ENCODE data around the gene CLCNKB. TPM values are rescaled to one million over a fixed set of nuclear protein-coding genes. Genes with fewer than 3 reads are reported as not detected.

The CLCNKB gene
- total RNA-seq, 1 donor from 2014 or later: 0.64 TPM

- H3K4me3 Mint-ChIP-seq (ENCODE audit: unreplicated experiment): no peak overlapping the region
- Histone ChIP-seq H3K4me1 (ENCODE audit: insufficient read depth, low read length) (no peaks in the 10 kb centered on the region), H2AFZ (ENCODE audit: low read depth, low read length) (no peak overlapping the region), H3K4me2 (ENCODE audit: low read length) (no peak overlapping the region), H3K79me2 (ENCODE audit: insufficient read depth, low read length) (no peaks in the 10 kb centered on the region), H3K36me3 (ENCODE audit: insufficient read depth, low read length) (no peaks in the 10 kb centered on the region), H3K4me3 (ENCODE audit: insufficient read depth, low read depth, low read length) (no peak overlapping the region), H3K27ac (ENCODE audit: low read depth, low read length) (no peak overlapping the region), H3K9ac (ENCODE audit: low read length) (no peak overlapping the region), H3K27me3 (ENCODE audit: insufficient read depth, low read length) (peaks cover 4% of the 10 kb centered on the region), H4K20me1 (ENCODE audit: insufficient read depth, low read length) (no peaks in the 10 kb centered on the region), H3K9me3 (ENCODE audit: insufficient read depth, low read depth, low read length) (no peaks in the 10 kb centered on the region)
- peaks cover 2% of the 10 kb centered on the region for H3K36me3 Mint-ChIP-seq (ENCODE audit: low read depth, unreplicated experiment)
- H3K4me1 Mint-ChIP-seq (ENCODE audit: low read depth, unreplicated experiment): peaks cover 6% of the 10 kb centered on the region
- H3K27me3 Mint-ChIP-seq (ENCODE audit: low read depth, unreplicated experiment): peaks cover 52% of the 10 kb centered on the region
- no peak for TF ChIP-seq CTCF (IDR thresholded peaks at IDR 0.05; ENCODE audit: insufficient read depth, low read depth, low read length)
- no peak for TF ChIP-seq EZH2 (IDR thresholded peaks at IDR 0.05; ENCODE audit: insufficient read depth, low read length)
- no peaks in the 10 kb centered on the region for H3K9me3 Mint-ChIP-seq (ENCODE audit: unreplicated experiment)
- no peak overlapping the region for H3K27ac Mint-ChIP-seq (ENCODE audit: unreplicated experiment)
- no peak for FAIRE-seq
- no peak for DNase-seq (ENCODE audit: low read depth)
Observed at GRCh38 chr1:16065269-16065576, 21.6 kb downstream of the CLCNKB start.

GRCh38 chr1:16066245-16066644 lies 22.7 kb downstream of the CLCNKB start:
- FAIRE-seq (no peak), DNase-seq (ENCODE audit: low read depth) (no peak)
- TF ChIP-seq EZH2 (IDR thresholded peaks at IDR 0.05; ENCODE audit: insufficient read depth, low read length) (no peak), CTCF (IDR thresholded peaks at IDR 0.05; ENCODE audit: insufficient read depth, low read depth, low read length) (no peak)
- Histone ChIP-seq H3K9me3 (ENCODE audit: insufficient read depth, low read depth, low read length) (no peaks in the 10 kb centered on the region), H4K20me1 (ENCODE audit: insufficient read depth, low read length) (no peaks in the 10 kb centered on the region), H3K4me2 (ENCODE audit: low read length) (no peak overlapping the region), H3K4me3 (ENCODE audit: insufficient read depth, low read depth, low read length) (no peak overlapping the region), H3K36me3 (ENCODE audit: insufficient read depth, low read length) (no peaks in the 10 kb centered on the region), H3K9ac (ENCODE audit: low read length) (no peak overlapping the region), H3K27me3 (ENCODE audit: insufficient read depth, low read length) (peaks cover 4% of the 10 kb centered on the region), H3K79me2 (ENCODE audit: insufficient read depth, low read length) (no peaks in the 10 kb centered on the region), H3K4me1 (ENCODE audit: insufficient read depth, low read length) (no peaks in the 10 kb centered on the region), H2AFZ (ENCODE audit: low read depth, low read length) (no peak overlapping the region), H3K27ac (ENCODE audit: low read depth, low read length) (no peak overlapping the region)
- no peaks in the 10 kb centered on the region for H3K36me3 Mint-ChIP-seq (ENCODE audit: low read depth, unreplicated experiment)
- no peak overlapping the region for H3K27ac Mint-ChIP-seq (ENCODE audit: unreplicated experiment)
- H3K27me3 Mint-ChIP-seq (ENCODE audit: low read depth, unreplicated experiment): peaks cover 44% of the 10 kb centered on the region
- no peaks in the 10 kb centered on the region for H3K9me3 Mint-ChIP-seq (ENCODE audit: unreplicated experiment)
- H3K4me3 Mint-ChIP-seq (ENCODE audit: unreplicated experiment): no peak overlapping the region
- H3K4me1 Mint-ChIP-seq (ENCODE audit: low read depth, unreplicated experiment): peaks cover 6% of the 10 kb centered on the region

DNA sequence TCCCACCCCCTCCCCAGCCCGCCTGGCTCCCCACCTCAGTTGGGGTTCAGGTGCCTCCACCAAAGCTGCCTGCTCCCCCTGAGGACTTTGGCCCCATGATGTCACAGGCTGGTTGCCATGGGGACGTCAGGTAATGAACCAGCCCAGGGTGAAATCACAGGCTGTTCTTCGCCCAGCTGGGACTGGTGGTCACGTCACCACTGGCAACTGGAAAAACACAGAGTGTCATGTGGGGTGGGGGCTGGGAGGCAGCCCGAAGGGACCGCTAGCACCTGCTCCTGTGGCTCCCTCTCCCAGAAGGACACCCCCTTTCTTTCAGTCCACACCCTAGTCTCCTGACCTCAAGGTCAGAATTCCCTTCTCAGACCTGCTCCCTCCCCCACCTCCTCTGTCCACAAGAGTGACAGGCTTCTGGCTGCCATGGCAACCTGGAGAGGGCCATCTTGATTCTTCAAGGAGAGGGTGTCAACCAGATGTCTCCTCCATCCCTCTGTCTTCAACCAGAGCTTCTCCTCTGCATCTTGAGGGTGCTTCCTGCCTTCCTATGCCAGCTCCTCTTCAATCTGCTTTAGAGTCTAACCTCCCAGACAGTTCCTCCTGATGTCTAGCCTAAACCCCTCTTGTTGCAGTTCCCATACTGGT lies 23.7 kb downstream of the CLCNKB start:
- H4K20me1 ChIP-seq (ENCODE audit: insufficient read depth, low read length): no peaks in the 10 kb centered on the region
- H3K4me2 ChIP-seq (ENCODE audit: low read length): no peak overlapping the region
- H3K36me3 ChIP-seq (ENCODE audit: insufficient read depth, low read length): no peaks in the 10 kb centered on the region
- no peak overlapping the region for H3K4me3 ChIP-seq (ENCODE audit: insufficient read depth, low read depth, low read length)
- no peak overlapping the region for H2AFZ ChIP-seq (ENCODE audit: low read depth, low read length)
- DNase-seq (ENCODE audit: low read depth) (no peak), FAIRE-seq (no peak)
- no peaks in the 10 kb centered on the region for H3K9me3 Mint-ChIP-seq (ENCODE audit: unreplicated experiment)
- H3K4me1 Mint-ChIP-seq (ENCODE audit: low read depth, unreplicated experiment): peaks cover 6% of the 10 kb centered on the region
- H3K27me3 ChIP-seq (ENCODE audit: insufficient read depth, low read length): peaks cover 4% of the 10 kb centered on the region
- no peaks in the 10 kb centered on the region for H3K9me3 ChIP-seq (ENCODE audit: insufficient read depth, low read depth, low read length)
- H3K79me2 ChIP-seq (ENCODE audit: insufficient read depth, low read length): no peaks in the 10 kb centered on the region
- no peak overlapping the region for H3K4me3 Mint-ChIP-seq (ENCODE audit: unreplicated experiment)
- H3K9ac ChIP-seq (ENCODE audit: low read length): no peak overlapping the region
- peak overlapping the region; percentile 41 for H3K27ac Mint-ChIP-seq (ENCODE audit: unreplicated experiment)
- no peak overlapping the region for H3K27ac ChIP-seq (ENCODE audit: low read depth, low read length)
- peaks cover 48% of the 10 kb centered on the region for H3K27me3 Mint-ChIP-seq (ENCODE audit: low read depth, unreplicated experiment)
- TF ChIP-seq CTCF (IDR thresholded peaks at IDR 0.05; ENCODE audit: insufficient read depth, low read depth, low read length): no peak
- TF ChIP-seq EZH2 (IDR thresholded peaks at IDR 0.05; ENCODE audit: insufficient read depth, low read length): no peak
- H3K36me3 Mint-ChIP-seq (ENCODE audit: low read depth, unreplicated experiment): no peaks in the 10 kb centered on the region
- H3K4me1 ChIP-seq (ENCODE audit: insufficient read depth, low read length): no peaks in the 10 kb centered on the region
